ENCODE measurements around the gene MYBPC2. TPM values are rescaled to one million over a fixed set of nuclear protein-coding genes. Genes with fewer than 3 reads are reported as not detected.

Gene MYBPC2
- total and polyA plus RNA-seq, 2 donors (not counting 3 experiments of a cell fraction or from before 2014, with no cell fraction given), result 0.03 TPM; not detected in 1

DNA sequence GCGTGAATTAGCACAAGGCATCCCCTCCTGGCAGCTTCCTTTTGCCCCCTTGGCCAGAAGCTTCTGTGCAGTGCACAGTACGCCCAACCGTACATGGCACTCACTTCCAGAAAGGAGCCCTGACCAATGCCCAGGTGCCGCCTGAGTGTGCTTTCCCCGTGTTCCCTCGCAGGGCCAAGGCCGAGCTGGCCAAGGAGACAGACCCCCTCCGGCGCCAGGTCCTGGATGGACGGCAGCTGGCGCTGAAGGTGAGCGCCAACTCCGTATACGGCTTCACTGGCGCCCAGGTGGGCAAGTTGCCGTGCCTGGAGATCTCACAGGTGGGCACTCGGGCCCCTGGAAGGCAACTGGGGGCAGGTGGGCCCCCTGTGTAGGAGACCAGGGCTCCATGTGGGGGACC lies 23.3 kb upstream of the MYBPC2 start:
- dilution Hi-C loops (cut with MboI; ENCODE audit: extremely low pct_ligation_motif_present, low sequenced_read_pairs), result no loop called here

DNA sequence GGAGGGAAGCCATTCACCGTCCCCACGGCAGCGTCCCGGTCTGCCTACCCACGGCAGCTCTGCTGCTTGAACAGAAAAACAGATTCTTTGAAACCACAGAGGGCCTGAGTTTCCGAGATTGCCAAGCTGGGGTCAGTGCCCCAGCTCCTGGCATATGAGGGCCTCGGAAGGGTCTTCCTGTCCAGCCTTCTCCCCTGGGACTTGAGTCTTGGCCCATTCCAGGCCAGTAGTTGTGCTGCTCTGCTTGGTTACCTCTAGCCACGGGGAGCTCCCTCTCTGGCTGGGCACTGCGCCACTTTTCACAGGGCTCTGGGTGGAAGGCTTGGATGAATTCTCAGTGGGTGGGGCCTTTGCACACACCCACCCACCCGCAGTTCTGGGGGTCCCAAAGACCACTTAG lies 22.6 kb upstream of the MYBPC2 start:
- POLR2A ChIA-PET, result no interaction called here
- H3K4me3 ChIP-seq (replicated peaks in 1 of 3; ENCODE audit: insufficient read depth in 1 of 3, low read depth in 1 of 3, low read length in 3 of 3), result no peak overlapping the region
- no peaks in the 10 kb centered on the region for H3K27me3 ChIP-seq (ENCODE audit: control insufficient read depth in 2 of 2, insufficient read depth in 2 of 2, low read length in 2 of 2)
- FAIRE-seq (no peak), DNase-seq (ENCODE audit: low read depth, low spot score) (no peak)
- no peak overlapping the region for H3K9ac ChIP-seq (replicated peaks; ENCODE audit: extremely low read depth, insufficient read depth, low read length)
- TF ChIP-seq POLR2AphosphoS5 (IDR thresholded peaks at IDR 0.05; ENCODE audit: insufficient read depth, low read depth, low read length), result no peak
- TF ChIP-seq EZH2 (IDR thresholded peaks at IDR 0.05; ENCODE audit: borderline replicate concordance, low read depth, low read length, severe bottlenecking), result no peak
- intact Hi-C loops (cut with micrococcal nuclease) (no loop called here), dilution Hi-C loops (cut with MboI; ENCODE audit: extremely low pct_ligation_motif_present, low sequenced_read_pairs) (no loop called here)
- H3K4me1 ChIP-seq (ENCODE audit: control insufficient read depth, extremely low read depth, insufficient read depth, low read length), result no peaks in the 10 kb centered on the region
- no TSS peak for BruUV-seq (replicated peaks)
- H4K20me1 ChIP-seq (replicated peaks; ENCODE audit: control insufficient read depth, extremely low read depth, insufficient read depth, low read length), result no peaks in the 10 kb centered on the region
- H3K4me2 ChIP-seq (ENCODE audit: insufficient read depth, low read length), result no peak overlapping the region
- peaks cover 0 to 3% of the 10 kb centered on the region in 2 experiments for H3K36me3 ChIP-seq (ENCODE audit: control insufficient read depth in 2 of 2, extremely low read depth in 1 of 2, insufficient read depth in 2 of 2, low read length in 2 of 2)
- no peaks in the 10 kb centered on the region for H3K79me2 ChIP-seq (ENCODE audit: control insufficient read depth, insufficient read depth, low read length)
- H3K9me1 ChIP-seq (replicated peaks; ENCODE audit: control insufficient read depth, extremely low read depth, insufficient read depth, low read length), result no peaks in the 10 kb centered on the region
- CTCF ChIA-PET, result interaction anchor here (1.3 to 1.4 kb wide), 2 partner anchors 41 to 53 kb away, joined by 3 to 11 read pairs; no protein-coding TSS in a partner anchor
- H3K9me3 ChIP-seq (replicated peaks; ENCODE audit: control insufficient read depth, insufficient read depth, low read length), result no peaks in the 10 kb centered on the region
- no peak overlapping the region for H2AFZ ChIP-seq (ENCODE audit: low read depth, low read length)
- H3K27ac ChIP-seq (ENCODE audit: insufficient read depth, low read depth, low read length), result no peak overlapping the region

More for the DNA sequence above, 23.3 kb upstream of the MYBPC2 start:
- FAIRE-seq, result no peak
- POLR2A ChIA-PET, result no interaction called here
- CTCF ChIA-PET, result interaction anchor here (0.6 to 1.4 kb wide), 2 partner anchors 41 to 81 kb away, joined by 5 to 11 read pairs; no protein-coding TSS in a partner anchor
- peaks cover 0 to 3% of the 10 kb centered on the region in 2 experiments for H3K36me3 ChIP-seq (ENCODE audit: control insufficient read depth in 2 of 2, extremely low read depth in 1 of 2, insufficient read depth in 2 of 2, low read length in 2 of 2)
- H3K9ac ChIP-seq (replicated peaks; ENCODE audit: extremely low read depth, insufficient read depth, low read length), result no peak overlapping the region
- H3K27ac ChIP-seq (ENCODE audit: insufficient read depth, low read depth, low read length), result no peak overlapping the region
- no TSS peak for BruUV-seq (replicated peaks)
- no peaks in the 10 kb centered on the region for H3K79me2 ChIP-seq (ENCODE audit: control insufficient read depth, insufficient read depth, low read length)
- no peaks in the 10 kb centered on the region for H3K9me3 ChIP-seq (replicated peaks; ENCODE audit: control insufficient read depth, insufficient read depth, low read length)
- H4K20me1 ChIP-seq (replicated peaks; ENCODE audit: control insufficient read depth, extremely low read depth, insufficient read depth, low read length), result no peaks in the 10 kb centered on the region
- H2AFZ ChIP-seq (ENCODE audit: low read depth, low read length), result no peak overlapping the region
- DNase-seq (ENCODE audit: low read depth, low spot score), result no peak
- H3K4me2 ChIP-seq (ENCODE audit: insufficient read depth, low read length), result no peak overlapping the region
- H3K4me1 ChIP-seq (ENCODE audit: control insufficient read depth, extremely low read depth, insufficient read depth, low read length), result no peaks in the 10 kb centered on the region
- no peaks in the 10 kb centered on the region for H3K9me1 ChIP-seq (replicated peaks; ENCODE audit: control insufficient read depth, extremely low read depth, insufficient read depth, low read length)
- no peak for TF ChIP-seq FOS (IDR thresholded peaks at IDR 0.05; ENCODE audit: borderline replicate concordance, insufficient read depth, low read length)
- no peaks in the 10 kb centered on the region for H3K27me3 ChIP-seq (ENCODE audit: control insufficient read depth in 2 of 2, insufficient read depth in 2 of 2, low read length in 2 of 2)
- intact Hi-C loops (cut with micrococcal nuclease), result no loop called here
- no peak overlapping the region for H3K4me3 ChIP-seq (replicated peaks in 1 of 3; ENCODE audit: insufficient read depth in 1 of 3, low read depth in 1 of 3, low read length in 3 of 3)
